Hypothalamus (tissue), 51 donors: Measurements from ENCODE around the gene HCFC2.
"Not testable (repeated sequence)": the region's sequence is repeated elsewhere in the genome, so short reads cannot be mapped to it uniquely, and the experiment has no call there.

Experiments
- DNase-seq, 51 donors: peaks; one replicate each; lab custom pipeline; 2025; lab: John Stamatoyannopoulos, UW

HCFC2 gene

GRCh38 chr12:104064031-104064841 lies at the start of gene HCFC2:
Gene HCFC2, plus strand, starts transcription at chr12:104064531. Its CDS starts 30 bp downstream, at chr12:104064561.
- peak; percentile 54 to 94 (median 87) for DNase-seq

DNA sequence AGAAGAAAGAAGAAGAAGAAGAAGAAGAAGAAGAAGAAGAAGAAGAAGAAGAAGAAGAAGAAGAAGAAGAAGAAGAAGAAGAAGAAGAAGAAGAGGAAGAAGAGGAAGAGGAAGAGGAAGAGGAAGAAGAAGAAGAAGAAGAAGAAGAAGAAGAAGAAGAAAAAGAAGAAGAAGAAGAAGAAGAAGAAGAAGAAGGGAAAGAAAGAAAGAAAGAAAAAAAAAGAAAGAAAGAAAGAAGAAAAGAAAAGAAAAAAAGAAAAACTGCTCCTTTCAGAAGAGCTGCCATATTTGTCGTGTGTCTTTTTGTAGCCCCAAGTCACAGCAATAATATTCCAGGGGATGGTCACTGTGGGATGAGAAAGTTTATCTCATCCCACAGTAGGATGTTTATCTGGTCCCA lies 42.5 kb upstream of the HCFC2 start:
- not testable (repeated sequence) for DNase-seq

- no peak for DNase-seq
These were observed 41.5 kb upstream of the HCFC2 start for GRCh38 chr12:104022786-104023185.

GRCh38 chr12:104023710-104024109 lies 40.6 kb upstream of the HCFC2 start:
- no peak for DNase-seq

- DNase-seq: no peak
These were observed 40.0 kb upstream of the HCFC2 start for GRCh38 chr12:104024348-104024747.

DNA sequence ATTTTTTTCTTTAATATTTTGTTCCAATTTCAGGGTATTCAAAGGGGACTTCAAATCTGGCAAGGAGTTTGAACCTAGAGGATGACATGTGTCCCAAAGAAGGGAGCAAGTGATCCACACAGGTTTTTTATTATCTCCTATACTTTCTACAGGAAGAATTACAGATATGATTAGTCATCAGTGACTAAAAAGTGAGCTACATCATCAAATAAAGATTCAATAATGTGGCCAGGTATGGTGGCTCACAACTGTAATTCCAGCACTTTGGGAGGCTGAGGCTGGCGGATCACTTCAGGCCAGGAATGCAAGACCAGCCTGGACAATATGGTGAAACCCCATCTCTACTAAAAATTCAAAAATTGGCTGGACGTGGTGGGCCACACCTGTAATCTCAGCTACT lies 38.6 kb upstream of the HCFC2 start:
- DNase-seq: no peak

DNA sequence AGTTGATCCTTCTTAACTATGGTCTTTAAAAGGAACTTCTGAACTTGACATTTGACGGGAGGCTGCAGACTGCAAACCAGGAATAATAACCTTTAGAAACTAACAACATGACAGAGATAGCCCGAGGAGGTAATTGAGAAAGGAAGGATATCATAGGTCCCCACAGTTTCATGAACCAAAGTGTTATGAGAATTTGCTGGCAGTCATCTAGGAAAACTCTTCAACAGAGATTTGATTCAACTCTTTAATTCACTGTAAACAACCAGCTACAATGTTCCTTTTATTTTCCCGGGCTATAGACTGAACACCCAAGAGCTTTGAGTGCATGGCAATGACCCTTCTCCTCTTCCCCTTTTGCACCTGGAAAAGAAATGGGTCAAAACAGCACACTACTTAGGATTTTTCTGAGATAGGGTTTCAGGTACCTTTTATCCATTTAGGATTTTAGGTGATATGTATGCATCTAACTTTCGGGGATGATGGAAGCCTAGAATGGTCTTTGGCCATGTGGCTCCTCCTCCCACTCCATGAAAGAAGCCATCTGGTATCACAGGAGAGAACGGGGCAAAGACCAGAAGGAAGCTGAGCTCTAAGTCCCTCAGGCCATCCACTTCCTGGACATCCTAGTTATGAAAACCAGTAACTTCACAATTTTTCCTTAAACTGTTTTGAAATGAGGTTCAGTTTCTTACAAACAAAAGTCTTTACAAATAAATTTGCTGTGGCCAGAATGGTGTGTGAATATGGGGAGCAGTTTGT lies 37.3 kb upstream of the HCFC2 start:
- DNase-seq: no peak

GRCh38 chr12:104030596-104030995 lies 33.7 kb upstream of the HCFC2 start:
- not testable (repeated sequence) for DNase-seq

GRCh38 chr12:104036143-104036542 lies 28.2 kb upstream of the HCFC2 start:
- DNase-seq: not testable (repeated sequence)

DNA sequence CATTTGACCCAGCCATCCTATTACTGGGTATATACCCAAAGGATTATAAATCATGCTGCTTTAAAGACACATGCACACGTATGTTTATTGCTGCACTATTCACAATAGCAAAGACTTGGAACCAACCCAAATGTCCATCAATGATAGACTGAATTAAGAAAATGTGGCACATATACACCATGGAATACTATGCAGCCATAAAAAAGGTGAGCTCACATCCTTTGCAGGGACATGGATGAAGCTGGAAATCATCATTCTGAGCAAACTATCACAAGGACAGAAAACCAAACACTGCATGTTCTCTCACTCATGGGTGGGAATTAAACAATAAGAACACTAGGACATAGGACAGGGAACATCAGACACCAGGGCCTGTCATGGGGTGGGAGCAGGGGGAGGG lies 24.6 kb upstream of the HCFC2 start:
- not testable (repeated sequence) for DNase-seq

DNA sequence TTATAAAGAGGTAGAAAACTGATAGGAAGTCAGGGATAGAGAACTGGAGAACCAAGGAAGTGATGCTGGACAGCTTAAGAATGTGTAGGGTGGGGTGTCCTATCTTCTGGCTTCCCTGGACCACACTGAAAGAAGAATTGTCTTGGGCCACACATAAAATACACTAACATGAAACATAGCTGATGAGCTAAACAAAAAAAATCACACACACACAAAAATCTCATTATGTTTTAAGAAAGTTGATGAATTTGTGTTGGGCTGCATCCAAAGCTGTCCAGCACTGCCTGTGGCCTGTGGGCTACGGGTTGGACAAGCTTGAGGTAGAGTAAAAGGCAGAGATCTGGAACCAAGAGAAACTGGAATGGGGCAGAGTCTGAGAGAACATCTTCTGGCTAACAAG lies 21.8 kb upstream of the HCFC2 start:
- DNase-seq: no peak

- DNase-seq: no peak
These were observed 20.2 kb upstream of the HCFC2 start for GRCh38 chr12:104044158-104044557.

DNA sequence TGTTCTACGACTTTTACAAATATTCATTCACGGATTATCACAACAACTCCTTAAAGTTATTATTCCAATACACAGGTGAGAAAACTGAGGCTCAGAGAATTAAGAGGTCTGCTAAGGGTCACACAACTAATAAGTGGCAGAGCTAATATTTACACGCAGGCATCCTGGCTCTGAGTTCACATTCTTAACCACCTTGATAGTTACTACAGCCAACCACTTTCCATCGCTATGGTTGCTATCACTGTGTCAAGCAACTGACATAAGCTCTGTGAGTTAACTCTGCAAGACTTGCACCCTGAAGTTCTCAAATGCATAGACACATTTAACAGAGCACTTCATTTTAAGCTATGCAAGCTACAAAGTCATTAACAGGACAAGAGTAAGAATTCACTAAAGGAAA lies 18.0 kb upstream of the HCFC2 start:
- DNase-seq: no peak

DNA sequence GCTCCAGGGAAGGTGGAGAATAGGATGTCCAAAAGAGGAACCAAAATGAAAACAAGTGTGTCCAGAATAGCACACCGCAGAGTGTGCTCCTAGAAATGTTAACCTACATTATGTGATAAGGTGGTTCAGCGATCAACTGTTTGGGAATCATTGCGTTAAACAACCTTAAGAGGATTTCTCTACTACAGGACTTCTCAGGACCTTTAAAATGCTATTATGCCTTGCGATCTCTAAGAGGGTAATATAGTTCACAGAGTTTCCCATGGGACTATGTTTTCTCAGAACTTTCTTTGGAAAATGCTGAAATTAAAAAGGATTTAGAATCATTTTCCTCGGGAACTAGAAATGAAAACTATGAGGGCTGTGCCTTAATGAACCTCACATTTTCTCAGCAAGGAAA lies 16.2 kb upstream of the HCFC2 start:
- DNase-seq: no peak

- no peak for DNase-seq
These were observed 15.5 kb upstream of the HCFC2 start for GRCh38 chr12:104048811-104049210.

GRCh38 chr12:104049278-104049902 lies 14.9 kb upstream of the HCFC2 start:
- DNase-seq: no peak

DNA sequence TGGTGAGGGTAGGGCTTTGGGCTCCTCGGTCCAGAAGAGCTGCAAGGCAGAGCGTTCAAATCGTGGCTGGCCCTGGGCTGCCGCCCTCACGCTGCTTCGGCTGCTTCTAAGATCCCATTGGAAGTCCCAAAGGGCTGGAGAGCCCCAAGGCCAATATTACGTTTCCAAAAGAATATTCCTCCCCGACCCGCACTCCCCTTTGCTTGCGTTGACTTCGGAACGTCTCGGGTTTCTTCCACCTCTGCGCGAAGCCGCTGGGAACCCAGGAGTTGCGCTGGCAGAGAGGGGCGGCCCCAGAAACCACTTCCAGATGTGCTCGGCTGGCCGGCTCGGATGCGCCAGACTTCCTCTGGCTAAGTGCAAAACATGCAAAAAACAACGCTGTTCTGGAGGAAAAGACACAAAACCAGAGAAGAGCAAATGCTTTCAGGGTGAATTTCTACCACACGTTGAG lies 14.4 kb upstream of the HCFC2 start, which contains the start of gene GLT8D2:
Gene GLT8D2, minus strand, starts transcription at position 285 of the 454 bp plus-strand sequence. CDS start 30,539 bp downstream, outside the sequence.
- peak in 2 of 51 donors; percentile 2 to 3 for DNase-seq

GRCh38 chr12:104050436-104050835 lies 13.9 kb upstream of the HCFC2 start:
- no peak for DNase-seq

- DNase-seq: no peak
These were observed 9.5 kb upstream of the HCFC2 start for GRCh38 chr12:104054681-104055346.

GRCh38 chr12:104055686-104056388 lies 8.5 kb upstream of the HCFC2 start:
- peak in 1 of 51 donors; percentile 4 for DNase-seq
